Thyroid gland (tissue), 4 donors: ENCODE data around the gene PPP2R5C.

ENCODE experiments used
- POLR2A ChIP-seq, 2 donors: fragments of 450-650 bp; IDR thresholded peaks; one replicate each; pipeline ENCODE4 v1.6.1; 2017; ENCODE audit warnings: antibody characterized with exemption in 2 of 2, mild to moderate bottlenecking in 2 of 2, moderate library complexity in 1 of 2
- TF ChIP-seq, protein P1 (sequence below), 6 experiments: fragments of 200-600 bp in 3 of 6; fragments of 450-650 bp in 3 of 6; sonication (generic) in 3 of 6; IDR thresholded peaks; one replicate each; pipeline ENCODE4 v1.5.1; 2016 to 2019; ENCODE audit warnings: antibody characterized with exemption in 6 of 6, mild to moderate bottlenecking in 2 of 6, inconsistent platforms in 1 of 6, moderate library complexity in 1 of 6

DNA sequence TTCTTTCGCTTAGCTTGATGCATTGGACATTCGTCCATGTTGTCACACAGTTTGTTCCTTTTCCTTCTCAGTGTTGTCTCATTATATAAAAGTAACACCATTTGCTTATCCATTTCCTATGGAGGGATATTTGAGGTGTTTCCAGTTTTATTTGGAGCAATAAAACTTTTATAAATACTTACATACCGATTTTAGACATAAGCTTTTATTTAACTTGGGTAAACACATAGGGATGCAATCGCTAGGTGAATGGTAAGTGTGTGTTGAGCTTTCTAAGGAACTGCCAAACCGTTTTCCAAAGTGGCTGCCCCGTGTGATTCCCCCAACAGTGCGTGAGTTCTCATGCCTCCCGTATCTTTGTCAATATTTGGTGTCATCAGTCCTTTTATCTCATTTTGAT is 107.7 kb downstream of the PPP2R5C start:
- TF ChIP-seq, protein P1, sequence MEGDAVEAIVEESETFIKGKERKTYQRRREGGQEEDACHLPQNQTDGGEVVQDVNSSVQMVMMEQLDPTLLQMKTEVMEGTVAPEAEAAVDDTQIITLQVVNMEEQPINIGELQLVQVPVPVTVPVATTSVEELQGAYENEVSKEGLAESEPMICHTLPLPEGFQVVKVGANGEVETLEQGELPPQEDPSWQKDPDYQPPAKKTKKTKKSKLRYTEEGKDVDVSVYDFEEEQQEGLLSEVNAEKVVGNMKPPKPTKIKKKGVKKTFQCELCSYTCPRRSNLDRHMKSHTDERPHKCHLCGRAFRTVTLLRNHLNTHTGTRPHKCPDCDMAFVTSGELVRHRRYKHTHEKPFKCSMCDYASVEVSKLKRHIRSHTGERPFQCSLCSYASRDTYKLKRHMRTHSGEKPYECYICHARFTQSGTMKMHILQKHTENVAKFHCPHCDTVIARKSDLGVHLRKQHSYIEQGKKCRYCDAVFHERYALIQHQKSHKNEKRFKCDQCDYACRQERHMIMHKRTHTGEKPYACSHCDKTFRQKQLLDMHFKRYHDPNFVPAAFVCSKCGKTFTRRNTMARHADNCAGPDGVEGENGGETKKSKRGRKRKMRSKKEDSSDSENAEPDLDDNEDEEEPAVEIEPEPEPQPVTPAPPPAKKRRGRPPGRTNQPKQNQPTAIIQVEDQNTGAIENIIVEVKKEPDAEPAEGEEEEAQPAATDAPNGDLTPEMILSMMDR (IDR thresholded peaks at IDR 0.05) = no peak
- no peak for TF ChIP-seq POLR2A (IDR thresholded peaks at IDR 0.05)
